Endothelial cell of umbilical vein (primary cell): ENCODE data around the gene MVB12B. TPM values are rescaled to one million over a fixed set of nuclear protein-coding genes. Genes with fewer than 3 reads are reported as not detected.

Experiments used
- BruUV-seq: library from RNA; stranded (reverse); fragments of 400-500 nt; replicated peaks from 2 replicates; lab custom pipeline; 2021; lab: Mats Ljungman, UMichigan
- CTCF ChIA-PET: fragments of 300-600, 350-600 bp; sonication (Branson Sonifier 250); formaldehyde crosslinking; loops from one replicate; lab custom pipeline; 2021; ENCODE audit warnings: antibody characterized with exemption, inconsistent platforms; lab: Charles Lee
- POLR2A ChIA-PET: fragments of 300-600, 350-600 bp; sonication (Branson Sonifier 250); formaldehyde crosslinking; loops from one replicate; lab custom pipeline; 2021; ENCODE audit warnings: antibody characterized with exemption, inconsistent platforms; lab: Charles Lee
- DNase-seq: peaks from one replicate; pipeline ENCODE4 v3.0.0-alpha.2; 2011; ENCODE audit warnings: low read depth, low spot score
- FAIRE-seq: peaks from 2 replicates; lab custom pipeline; 2011; peaks lifted over from hg19 to GRCh38; lab: Jason Lieb, UNC
- H2AFZ ChIP-seq: 2 replicates; pipeline ENCODE4 v1.6.0; 2012; ENCODE audit warnings: low read depth, low read length, control low read depth, inconsistent platforms
- H3K27ac ChIP-seq: 2 replicates; pipeline ENCODE4 v1.5.1; 2011; ENCODE audit warnings: low read depth, mild to moderate bottlenecking, control low read depth, low read length, moderate library complexity; ENCODE audit not compliant: insufficient read depth
- H3K27me3 ChIP-seq, 2 experiments: 2 replicates each; pipeline versions ENCODE4 v1.6.0 to v1.6.1; 2011; ENCODE audit warnings: low read length in 2 of 2, mixed read lengths in 1 of 2; ENCODE audit not compliant: control insufficient read depth in 2 of 2, insufficient read depth in 2 of 2
- H3K36me3 ChIP-seq, 2 experiments: 2 replicates in 1 of 2; 3 replicates in 1 of 2; pipeline ENCODE4 v1.5.1; 2011; ENCODE audit warnings: low read length in 2 of 2, mild to moderate bottlenecking in 1 of 2, moderate library complexity in 1 of 2; ENCODE audit not compliant: control insufficient read depth in 2 of 2, insufficient read depth in 2 of 2; ENCODE audit errors: extremely low read depth in 1 of 2
- H3K4me1 ChIP-seq: 3 replicates; pipeline ENCODE4 v1.5.1; 2011; ENCODE audit warnings: mild to moderate bottlenecking, low read length; ENCODE audit not compliant: control insufficient read depth, insufficient read depth; ENCODE audit errors: extremely low read depth
- H3K4me2 ChIP-seq: 2 replicates; pipeline ENCODE4 v1.6.1; 2011; ENCODE audit warnings: low read length, control low read depth, mixed read lengths; ENCODE audit not compliant: insufficient read depth
- H3K4me3 ChIP-seq, 3 experiments: fragments of 200-600 bp in 1 of 3; sonication (generic), shearing (Covaris generic) in 1 of 3; replicated peaks in 1 of 3; 2 replicates each; pipeline ENCODE4 v1.5.1; 2011 to 2016; ENCODE audit warnings: control low read depth in 3 of 3, low read length in 3 of 3, mild to moderate bottlenecking in 2 of 3, inconsistent platforms in 1 of 3, low read depth in 1 of 3, moderate library complexity in 1 of 3; ENCODE audit not compliant: insufficient read depth in 1 of 3
- H3K79me2 ChIP-seq: 2 replicates; pipeline ENCODE4 v1.6.0; 2012; ENCODE audit warnings: low read length, inconsistent platforms; ENCODE audit not compliant: control insufficient read depth, insufficient read depth
- H3K9ac ChIP-seq: replicated peaks from 2 replicates; pipeline ENCODE3; 2011; ENCODE audit warnings: low read length, control low read depth; ENCODE audit not compliant: insufficient read depth; ENCODE audit errors: extremely low read depth
- H3K9me1 ChIP-seq: replicated peaks from 3 replicates; pipeline ENCODE4 v1.6.0; 2011; ENCODE audit warnings: mild to moderate bottlenecking, low read length; ENCODE audit not compliant: control insufficient read depth, insufficient read depth; ENCODE audit errors: extremely low read depth
- H3K9me3 ChIP-seq: replicated peaks from 2 replicates; pipeline ENCODE4 v1.5.1; 2012; ENCODE audit warnings: low read length, inconsistent platforms; ENCODE audit not compliant: control insufficient read depth, insufficient read depth
- H4K20me1 ChIP-seq: replicated peaks from 2 replicates; pipeline ENCODE3; 2011; ENCODE audit warnings: mild to moderate bottlenecking, low read length; ENCODE audit not compliant: control insufficient read depth, insufficient read depth; ENCODE audit errors: extremely low read depth
- CTCF ChIP-seq, 2 donors: IDR thresholded peaks; 1 replicate in 1 of 2; 2 replicates in 1 of 2; pipeline ENCODE4 v1.5.1; 2011; ENCODE audit warnings: low read length in 2 of 2, mild to moderate bottlenecking in 2 of 2, moderate library complexity in 2 of 2, control low read depth in 1 of 2, inconsistent platforms in 1 of 2, low read depth in 1 of 2; ENCODE audit not compliant: insufficient read depth in 1 of 2; ENCODE audit errors: extremely low read depth in 1 of 2
- EZH2 ChIP-seq: IDR thresholded peaks from 2 replicates; pipeline ENCODE4 v1.6.1; 2012; ENCODE audit warnings: borderline replicate concordance, low read depth, mild to moderate bottlenecking, moderate library complexity, low read length, inconsistent platforms; ENCODE audit not compliant: severe bottlenecking
- FOS ChIP-seq: IDR thresholded peaks from 2 replicates; pipeline ENCODE4 v1.6.1; 2011; ENCODE audit warnings: mild to moderate bottlenecking, low read length, moderate library complexity, borderline replicate concordance; ENCODE audit not compliant: insufficient read depth
- GATA2 ChIP-seq: IDR thresholded peaks from 2 replicates; pipeline ENCODE4 v1.7.0; 2011; ENCODE audit warnings: low read depth, mild to moderate bottlenecking, moderate library complexity, mixed read lengths, low read length; ENCODE audit not compliant: insufficient read length, insufficient read depth
- JUN ChIP-seq: IDR thresholded peaks from 2 replicates; pipeline ENCODE4 v1.6.1; 2011; ENCODE audit warnings: borderline replicate concordance, low read depth; ENCODE audit not compliant: insufficient read length, insufficient read depth
- MAX ChIP-seq: IDR thresholded peaks from 2 replicates; pipeline ENCODE4 v1.6.1; 2011; ENCODE audit not compliant: insufficient read depth, insufficient read length
- MYC ChIP-seq: IDR thresholded peaks from one replicate; pipeline ENCODE4 v1.6.1; 2011; ENCODE audit warnings: mild to moderate bottlenecking, low read depth, low read length
- POLR2A ChIP-seq: IDR thresholded peaks from 2 replicates; pipeline ENCODE4 v1.6.1; 2012; ENCODE audit warnings: low read depth, mild to moderate bottlenecking, control low read depth, low read length
- POLR2AphosphoS5 ChIP-seq: IDR thresholded peaks from 2 replicates; pipeline ENCODE4 v1.6.1; 2012; ENCODE audit warnings: low read depth, mild to moderate bottlenecking, control low read depth, low read length, moderate library complexity; ENCODE audit not compliant: insufficient read depth
- dilution Hi-C: fragments of 300-500 bp; cut with MboI; formaldehyde crosslinking; loops from one replicate; pipeline ENCODE4 v1.15.0; 2019; ENCODE audit warnings: low sequenced_read_pairs; ENCODE audit not compliant: extremely low pct_ligation_motif_present
- intact Hi-C: fragments of 100-400 bp; cut with micrococcal nuclease; formaldehyde crosslinking; loops from one replicate; pipeline ENCODE4 v1.10.0; 2022
- polyA plus RNA-seq, 4 experiments: library from polyadenylated mRNA; depleted of rRNA in 3 of 4; stranded (reverse) in 3 of 4; unstranded in 1 of 4; fragments of >200 nt; gene quantifications; 2 replicates each; pipeline versions ENCODE4 v1.2.1 to v1.2.3, GENCODE V29; 2011 to 2012; ENCODE audit warnings: missing spikeins in 1 of 4
- total RNA-seq: library from RNA; stranded (reverse); gene quantifications from 2 replicates; pipeline ENCODE4 v1.2.3, GENCODE V29; 2021

The MVB12B gene
- total and polyA plus RNA-seq, 2 donors (not counting 3 experiments of a cell fraction or from before 2014, with no cell fraction given) = 6.6 to 17.3 TPM

DNA sequence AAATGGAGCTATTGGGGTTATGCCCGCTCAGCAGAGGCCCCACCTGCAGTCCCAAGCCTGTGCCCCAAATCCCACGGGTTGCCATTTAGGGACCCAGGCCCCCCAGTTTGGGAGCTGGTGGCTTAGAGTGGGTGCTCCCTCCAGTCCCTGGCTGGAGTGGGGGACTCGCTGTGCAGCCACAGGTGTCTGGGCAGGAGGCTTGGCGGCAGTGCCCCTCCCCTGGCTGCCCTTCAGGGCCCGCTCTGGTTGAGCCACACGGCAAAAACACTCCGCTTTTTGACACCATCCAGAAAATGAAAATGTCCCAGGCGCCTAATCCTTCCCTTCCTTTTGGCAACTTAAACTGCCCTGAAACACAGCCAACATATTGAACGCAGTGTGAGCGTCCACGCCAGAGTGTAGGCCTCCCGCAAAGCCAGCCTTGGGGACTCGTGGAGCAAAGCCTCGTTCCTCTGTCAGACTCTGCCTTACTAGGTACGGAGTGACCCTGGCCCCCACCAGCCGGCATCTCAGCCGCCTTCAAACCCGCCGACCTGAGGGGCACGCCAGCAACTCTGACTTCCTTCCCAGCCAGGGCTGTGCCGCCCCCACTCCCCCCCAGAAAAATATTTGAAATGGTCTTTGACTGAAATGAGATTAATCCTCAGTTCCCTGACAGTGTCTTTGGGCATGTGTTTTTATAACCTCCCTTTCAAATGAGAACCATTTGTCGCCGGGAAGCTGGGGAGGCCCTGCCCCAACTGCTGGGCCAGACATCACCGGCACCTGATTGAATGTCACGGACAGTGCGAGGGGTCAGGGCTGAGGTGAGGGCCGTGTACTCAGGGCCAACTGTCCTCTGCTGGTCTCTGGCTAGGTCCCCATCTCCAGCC, 188.6 kb downstream of the MVB12B start:
- CTCF ChIA-PET = interaction anchor here (1.3 to 6.3 kb wide), 4 partner anchors 10 to 43 kb away, joined by 3 to 26 read pairs (median 6); no protein-coding TSS in a partner anchor

More for the DNA sequence above, 188.6 kb downstream of the MVB12B start:
- no peak overlapping the region for H3K4me2 ChIP-seq
- H3K9ac ChIP-seq = no peak overlapping the region
- no peaks in the 10 kb centered on the region for H3K9me3 ChIP-seq
- no peak overlapping the region for H2AFZ ChIP-seq
- DNase-seq (no peak), FAIRE-seq (no peak)
- H3K9me1 ChIP-seq = no peaks in the 10 kb centered on the region
- no peak for TF ChIP-seq MAX
- TF ChIP-seq MYC = no peak
- TF ChIP-seq POLR2AphosphoS5 = no peak
- TF ChIP-seq CTCF (IDR thresholded peaks at IDR 0.05; ENCODE audit: extremely low read depth in 1 of 2, insufficient read depth in 1 of 2, low read depth in 1 of 2, low read length in 2 of 2) = no peak
- no peak for TF ChIP-seq GATA2
- TF ChIP-seq FOS = no peak
- TF ChIP-seq EZH2 = no peak
- no peak for TF ChIP-seq POLR2A
- no peak for TF ChIP-seq JUN
- H3K27me3 ChIP-seq = peaks cover 19 to 28% of the 10 kb centered on the region in 2 experiments
- intact Hi-C loops = no loop called here
- H3K79me2 ChIP-seq = no peaks in the 10 kb centered on the region
- H3K27ac ChIP-seq = no peak overlapping the region
- POLR2A ChIA-PET = no interaction called here
- no peaks in the 10 kb centered on the region for H3K36me3 ChIP-seq
- dilution Hi-C loops = no loop called here
- H4K20me1 ChIP-seq = no peaks in the 10 kb centered on the region
- peaks cover 5% of the 10 kb centered on the region for H3K4me1 ChIP-seq
- BruUV-seq = no TSS peak
- no peak overlapping the region for H3K4me3 ChIP-seq
